Sciatic nerve (tissue), 2 donors: ENCODE data around the gene NME2. TPM values are rescaled to one million over a fixed set of nuclear protein-coding genes. Genes with fewer than 3 reads are reported as not detected.

Experiments used
- ATAC-seq: fragments of 200-7000 bp; cut with Tn5 transposase; one replicate; pipeline ENCODE4 v1.9.1; 2020; ENCODE audit warnings: mild to moderate bottlenecking, moderate library complexity
- DNase-seq: peaks from one replicate; pipeline ENCODE4 v3.0.0-alpha.2; 2020; ENCODE audit warnings: low spot score
- intact Hi-C: fragments of 100-400 bp; cut with DNase I; formaldehyde crosslinking; loops from one replicate; pipeline ENCODE4 v1.14.2; 2022
- total RNA-seq: library from RNA; stranded (reverse); fragmentation: NEBNext Ultra II Directional; extraction: Animal tissue kit (Norgen Biotek cat#: 25700); gene quantifications from one replicate; pipeline ENCODE4 v1.2.1, GENCODE V29; 2021
- donor health status: DM: no; HTN: no; CAD: no.
- donor health status: DM: no; HTN: no; CAD: no.

The NME2 gene
- total RNA-seq, 1 donor from 2014 or later, result 250 TPM

DNA sequence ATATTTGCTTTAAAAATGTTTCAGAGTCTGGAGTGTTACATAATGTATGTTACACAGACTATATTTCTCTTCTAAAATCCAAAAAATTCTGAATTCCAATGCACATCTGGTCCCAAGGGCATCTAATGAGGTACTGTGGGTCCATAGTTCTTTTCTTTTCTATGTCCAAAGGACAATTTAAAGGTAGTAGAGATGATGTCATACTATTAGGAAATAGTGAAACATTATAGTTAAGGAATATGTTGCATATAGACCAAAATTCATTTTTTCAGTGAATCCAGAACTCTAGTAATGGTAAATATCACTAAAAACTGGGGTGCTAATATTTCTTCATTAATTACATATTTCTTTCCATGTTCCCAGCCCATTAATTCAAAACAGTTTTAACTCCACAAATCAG, 23.0 kb downstream of the NME2 start:
- ATAC-seq, result no peak
- DNase-seq, result no peak
- intact Hi-C loops, result no loop called here

DNA sequence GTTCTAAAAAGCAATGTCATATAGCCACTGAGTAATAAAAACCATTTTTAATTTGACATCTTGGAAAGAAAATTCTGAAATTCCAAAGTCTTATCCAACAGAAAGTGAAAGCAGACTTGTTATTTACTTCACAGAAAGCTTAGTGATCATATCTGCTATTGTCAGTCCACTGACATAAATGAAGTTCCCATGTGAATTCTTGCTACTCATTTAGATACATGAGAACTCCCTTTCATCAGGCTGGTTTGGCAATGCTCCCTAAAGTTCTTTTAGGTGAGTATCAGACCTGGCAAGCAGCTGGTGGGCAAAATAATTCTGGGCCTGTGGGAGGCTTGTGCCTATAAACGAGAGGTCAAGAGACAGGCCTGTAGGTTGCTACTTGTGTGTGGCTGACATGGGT, 23.4 kb downstream of the NME2 start:
- DNase-seq (no peak), ATAC-seq (no peak)
- intact Hi-C loops, result no loop called here

DNA sequence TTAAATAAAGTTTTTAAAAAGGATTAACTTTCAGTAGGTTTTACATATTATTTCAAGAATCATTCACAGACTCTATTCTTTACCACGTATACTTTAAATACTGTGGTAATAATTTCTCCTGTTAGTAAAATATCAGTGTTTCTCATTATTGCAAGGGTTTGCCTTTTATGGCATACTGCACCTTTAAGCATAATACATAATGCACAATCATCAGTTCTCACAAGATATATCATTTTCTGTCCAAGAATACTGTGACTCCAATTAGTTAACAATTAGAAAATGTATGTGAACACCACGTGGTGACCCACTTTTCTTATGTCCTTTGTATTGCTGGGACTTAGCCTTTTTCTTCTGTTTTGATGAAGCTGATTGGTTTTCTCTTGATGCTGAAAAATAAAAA, 25.7 kb downstream of the NME2 start:
- DNase-seq, result no peak
- no peak for ATAC-seq
- intact Hi-C loops, result no loop called here

DNA sequence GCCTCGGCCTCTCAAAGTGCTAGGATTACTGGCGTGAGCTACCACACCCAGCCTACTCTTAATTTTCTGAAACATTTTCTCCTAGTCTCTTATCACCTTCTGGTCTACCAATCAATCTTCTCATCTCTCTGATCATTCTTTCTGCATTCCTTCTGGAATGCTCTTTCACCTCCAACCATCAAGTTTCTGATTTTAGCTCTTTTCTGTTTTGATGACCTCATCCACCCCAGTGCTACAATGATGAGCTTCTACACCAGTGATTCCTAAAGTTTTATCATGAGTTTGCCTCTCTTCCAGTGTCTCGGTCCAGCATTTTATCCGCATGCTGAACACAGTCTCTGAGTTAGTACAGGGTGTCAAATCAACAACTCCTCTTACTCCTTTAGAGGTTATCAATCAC, 31.5 kb downstream of the NME2 start:
- no peak for ATAC-seq
- no peak for DNase-seq

DNA sequence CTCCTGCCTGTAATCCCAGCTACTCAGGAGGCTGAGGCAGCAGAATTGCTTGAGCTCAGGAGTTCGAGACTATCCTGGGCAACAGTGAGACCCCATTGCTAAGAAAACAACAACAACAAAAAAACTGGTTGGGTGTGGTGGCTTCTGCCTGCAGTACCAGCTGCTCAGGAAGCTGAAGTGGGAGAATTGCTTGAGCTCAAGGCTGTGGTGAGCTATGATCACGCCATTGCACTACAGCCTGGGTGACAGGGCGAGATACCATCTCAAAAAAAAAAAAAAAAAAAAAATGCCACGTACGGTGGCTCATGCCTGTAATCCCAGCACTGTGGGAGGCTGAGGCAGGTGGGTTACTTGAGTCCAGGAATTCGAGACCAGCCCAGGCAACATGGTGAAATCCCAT, 34.1 kb downstream of the NME2 start:
- intact Hi-C loops, result no loop called here
- no peak for DNase-seq
- no peak for ATAC-seq

More for the DNA sequence above, 31.5 kb downstream of the NME2 start:
- intact Hi-C loops, result no loop called here

DNA sequence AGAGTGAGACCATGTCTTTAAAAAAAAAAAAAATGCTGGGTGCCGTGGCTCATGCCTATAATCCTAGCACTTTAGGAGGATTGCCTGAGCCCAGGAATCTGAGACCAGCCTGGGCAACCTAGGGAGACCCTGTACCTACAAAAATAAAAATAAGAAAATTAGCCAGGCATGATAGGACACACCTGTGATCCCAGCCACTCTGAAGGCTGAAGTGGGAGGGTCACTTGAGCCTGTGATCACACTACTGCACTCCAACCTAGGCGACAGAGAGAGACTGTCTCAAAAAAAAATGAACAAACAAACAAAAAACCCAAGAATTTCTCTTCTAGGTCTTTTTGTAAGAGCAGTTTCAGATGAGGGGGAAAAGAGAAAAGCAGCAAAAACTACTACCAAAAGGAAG, 34.6 kb downstream of the NME2 start:
- ATAC-seq, result no peak
- no peak for DNase-seq
- intact Hi-C loops, result no loop called here

DNA sequence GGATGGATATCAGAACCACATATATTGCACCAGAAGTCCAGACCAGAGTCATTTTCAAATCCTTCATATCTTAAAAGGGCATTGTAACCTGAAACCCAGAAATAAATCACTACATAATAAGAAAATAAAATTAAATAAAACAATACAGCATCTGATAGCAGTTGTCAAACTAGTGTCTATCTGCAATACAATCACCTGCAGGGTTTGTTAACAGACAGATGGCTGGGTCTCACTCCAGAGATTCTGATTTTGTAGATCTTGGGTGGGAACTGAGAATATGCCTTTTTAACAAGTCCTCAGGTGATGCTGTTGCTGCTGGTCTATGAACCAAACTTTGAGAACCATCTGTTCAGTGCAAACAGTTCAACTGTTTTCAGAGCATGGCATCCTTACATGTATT, 37.6 kb downstream of the NME2 start:
- DNase-seq, result no peak
- no peak for ATAC-seq
- intact Hi-C loops, result no loop called here

DNA sequence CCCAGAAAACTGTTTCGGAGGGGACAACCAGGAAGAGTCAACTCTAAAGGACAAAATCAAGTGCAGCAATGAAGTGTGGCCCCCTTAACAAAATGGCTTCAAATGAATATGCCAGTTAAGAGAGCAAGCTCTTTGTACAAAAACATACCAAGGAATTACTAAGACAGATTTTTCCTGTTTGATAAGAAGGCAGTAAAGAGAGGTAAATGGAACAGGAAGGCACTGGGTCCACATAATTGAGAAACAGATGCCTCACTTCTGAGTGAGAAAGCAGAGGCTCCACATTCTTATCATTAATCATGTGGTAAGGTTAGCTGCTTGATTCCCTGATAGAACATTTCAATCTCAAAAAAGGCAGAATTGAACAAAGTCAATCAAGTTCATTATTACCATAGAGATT, 48.7 kb downstream of the NME2 start:
- intact Hi-C loops, result no loop called here
- DNase-seq (no peak), ATAC-seq (no peak)

DNA sequence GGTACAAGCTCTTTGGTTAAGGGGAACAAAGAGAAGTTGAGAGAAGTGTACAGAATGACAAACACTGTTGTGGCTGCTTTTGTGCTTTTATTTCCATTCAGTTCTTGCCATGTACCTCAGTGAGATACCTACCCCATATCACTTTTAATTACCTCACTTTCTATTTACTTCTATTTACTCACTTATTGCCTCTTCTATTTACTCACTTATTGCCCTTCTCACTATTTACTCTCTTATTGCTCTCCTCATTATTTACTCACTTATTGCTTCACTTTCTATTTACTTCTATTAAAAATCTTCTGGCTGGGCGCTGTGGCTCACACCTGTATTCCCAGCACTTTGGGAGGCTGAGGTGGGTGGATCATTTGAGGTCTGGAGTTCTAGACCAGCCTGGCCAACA, 51.7 kb downstream of the NME2 start:
- intact Hi-C loops, result no loop called here
- no peak for ATAC-seq

DNA sequence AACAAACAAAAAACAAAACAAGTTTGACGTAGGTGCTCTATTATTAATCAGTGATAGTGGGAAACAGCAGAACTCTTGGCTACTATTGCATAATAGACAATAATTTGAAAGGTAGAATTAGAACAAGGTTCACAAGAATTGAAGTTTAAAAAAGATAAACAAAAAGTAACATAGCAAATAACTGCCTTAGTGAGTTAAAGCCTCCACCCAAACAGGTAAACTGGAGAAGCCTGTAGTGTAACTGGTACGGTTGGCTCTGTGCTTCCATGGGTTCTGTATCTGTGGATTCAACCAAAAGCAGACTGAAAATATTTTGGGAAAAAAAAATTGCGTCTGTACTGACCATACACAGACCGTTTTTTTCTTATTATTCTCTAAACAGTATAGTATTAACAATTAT, 55.1 kb downstream of the NME2 start:
- ATAC-seq, result no peak
- DNase-seq, result no peak
- intact Hi-C loops, result no loop called here

More for the DNA sequence above, 51.7 kb downstream of the NME2 start:
- no peak for DNase-seq

Other genes starting within 250 kb of the NME2 start
- gene SPAG9, start 45.5 kb upstream of the NME2 start, total RNA-seq, result 233 TPM
- gene NME1, start 12.9 kb upstream of the NME2 start, total RNA-seq, result 25.6 TPM
- gene MBTD1, start 93.6 kb downstream of the NME2 start, total RNA-seq, result 20.5 TPM
- gene UTP18, start 94.1 kb downstream of the NME2 start, total RNA-seq, result 29.4 TPM